Hepatocyte (in vitro differentiated cells): ENCODE data around the gene FILIP1.

Experiments used
- EZH2 ChIP-seq: fragments of 200-600 bp; sonication (generic); IDR thresholded peaks from 2 replicates; pipeline ENCODE4 v1.6.1; 2016; ENCODE audit warnings: antibody characterized with exemption, mild to moderate bottlenecking, borderline replicate concordance
- EZH2phosphoT487 ChIP-seq: fragments of 200-600 bp; sonication (generic); IDR thresholded peaks from one replicate; pipeline ENCODE4 v1.6.1; 2018; ENCODE audit warnings: antibody characterized with exemption, mild to moderate bottlenecking, low read depth, moderate library complexity; ENCODE audit not compliant: unreplicated experiment, severe bottlenecking
- TF ChIP-seq, protein P1 (sequence below): fragments of 200-600 bp; sonication (generic); IDR thresholded peaks from 2 replicates; pipeline ENCODE4 v1.5.1; 2016; ENCODE audit warnings: antibody characterized with exemption, mild to moderate bottlenecking; ENCODE audit not compliant: poor library complexity

DNA sequence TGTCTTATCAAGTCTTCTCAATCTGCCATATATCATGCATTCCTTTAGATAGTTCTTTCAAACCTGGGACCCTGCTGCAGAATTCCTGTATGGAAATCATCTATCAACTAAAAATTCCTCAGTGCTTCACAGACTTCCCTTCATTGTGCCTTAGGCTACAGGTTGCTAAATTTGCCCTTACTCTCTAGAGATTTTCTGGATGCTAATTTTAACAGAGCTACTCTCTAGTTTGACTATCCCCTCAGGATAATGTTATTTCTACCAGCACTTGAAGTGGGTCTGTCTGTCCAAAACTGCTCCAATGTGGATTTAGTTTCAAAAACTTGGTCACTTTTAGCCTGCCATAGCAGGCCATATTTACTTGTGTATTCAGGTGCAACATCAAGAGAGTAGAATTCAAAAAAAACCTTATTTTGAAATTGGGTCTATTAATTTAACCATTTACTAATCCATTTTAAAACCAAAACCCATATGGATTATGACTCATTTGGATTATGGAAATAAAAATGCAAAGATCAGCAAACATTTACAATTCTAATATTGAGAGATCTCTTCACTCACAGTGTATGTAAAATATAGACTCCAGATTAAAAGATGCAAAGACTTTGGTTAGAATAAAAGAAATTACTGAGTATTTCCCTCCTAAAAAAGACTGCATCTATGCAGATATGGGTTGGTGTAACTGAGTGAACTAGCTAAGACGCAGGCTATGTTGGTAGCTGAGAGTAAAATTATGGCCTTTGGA lies 236.1 kb downstream of the FILIP1 start:
- TF ChIP-seq EZH2 (no peak), EZH2phosphoT487 (no peak)
- TF ChIP-seq, protein P1, sequence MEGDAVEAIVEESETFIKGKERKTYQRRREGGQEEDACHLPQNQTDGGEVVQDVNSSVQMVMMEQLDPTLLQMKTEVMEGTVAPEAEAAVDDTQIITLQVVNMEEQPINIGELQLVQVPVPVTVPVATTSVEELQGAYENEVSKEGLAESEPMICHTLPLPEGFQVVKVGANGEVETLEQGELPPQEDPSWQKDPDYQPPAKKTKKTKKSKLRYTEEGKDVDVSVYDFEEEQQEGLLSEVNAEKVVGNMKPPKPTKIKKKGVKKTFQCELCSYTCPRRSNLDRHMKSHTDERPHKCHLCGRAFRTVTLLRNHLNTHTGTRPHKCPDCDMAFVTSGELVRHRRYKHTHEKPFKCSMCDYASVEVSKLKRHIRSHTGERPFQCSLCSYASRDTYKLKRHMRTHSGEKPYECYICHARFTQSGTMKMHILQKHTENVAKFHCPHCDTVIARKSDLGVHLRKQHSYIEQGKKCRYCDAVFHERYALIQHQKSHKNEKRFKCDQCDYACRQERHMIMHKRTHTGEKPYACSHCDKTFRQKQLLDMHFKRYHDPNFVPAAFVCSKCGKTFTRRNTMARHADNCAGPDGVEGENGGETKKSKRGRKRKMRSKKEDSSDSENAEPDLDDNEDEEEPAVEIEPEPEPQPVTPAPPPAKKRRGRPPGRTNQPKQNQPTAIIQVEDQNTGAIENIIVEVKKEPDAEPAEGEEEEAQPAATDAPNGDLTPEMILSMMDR = no peak
